RWPE1 (cell line): ENCODE results near the gene HTR1E.
"Not testable (repeated sequence)": the region's sequence is repeated elsewhere in the genome, so short reads cannot be mapped to it uniquely, and the experiment has no call there.

Experiments
- CTCF ChIA-PET: fragments of 350-600 bp; sonication (Branson Sonifier 250); formaldehyde crosslinking; extraction: SDS; loops from one replicate; lab custom pipeline; 2021; lab: Yijun Ruan, JAX
- POLR2A ChIA-PET: fragments of 400-600 bp; formaldehyde crosslinking; extraction: SDS; loops from one replicate; lab custom pipeline; 2020; ENCODE audit warnings: antibody characterized with exemption; ENCODE audit not compliant: low non-redundant PET; lab: Yijun Ruan, JAX
- DNase-seq: peaks from one replicate; pipeline ENCODE4 v3.0.0; 2012; ENCODE audit warnings: low spot score
- H3K27ac ChIP-seq: fragments of 450-650 bp; 2 replicates; pipeline ENCODE4 v1.5.1; 2017
- TF ChIP-seq, protein P1 (sequence below): fragments of 450-650 bp; conservative IDR thresholded peaks from 2 replicates; pipeline ENCODE4 v1.5.1; 2017; ENCODE audit warnings: low read depth, mild to moderate bottlenecking

Gene HTR1E

DNA sequence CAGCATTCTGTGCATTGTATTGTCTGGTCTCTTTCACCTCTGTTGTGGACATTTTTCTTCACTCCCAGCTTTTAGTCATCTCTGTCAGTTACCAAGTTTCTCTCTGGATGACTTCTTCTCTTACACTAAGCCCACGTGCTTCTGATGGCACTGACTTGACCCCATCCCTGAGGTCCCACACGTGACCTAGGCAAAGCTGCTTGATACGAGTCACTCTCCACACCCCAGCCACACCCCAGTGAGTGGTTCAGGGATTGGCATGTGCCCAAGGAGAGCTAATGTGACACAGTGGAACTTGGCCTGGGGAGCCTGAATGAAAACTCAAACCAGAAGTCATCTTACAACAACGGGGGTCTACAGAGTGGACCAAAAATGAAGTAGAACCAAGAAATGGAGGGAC lies 32.2 kb downstream of the HTR1E start:
- H3K27ac ChIP-seq, result no peak overlapping the region
- TF ChIP-seq, protein P1, sequence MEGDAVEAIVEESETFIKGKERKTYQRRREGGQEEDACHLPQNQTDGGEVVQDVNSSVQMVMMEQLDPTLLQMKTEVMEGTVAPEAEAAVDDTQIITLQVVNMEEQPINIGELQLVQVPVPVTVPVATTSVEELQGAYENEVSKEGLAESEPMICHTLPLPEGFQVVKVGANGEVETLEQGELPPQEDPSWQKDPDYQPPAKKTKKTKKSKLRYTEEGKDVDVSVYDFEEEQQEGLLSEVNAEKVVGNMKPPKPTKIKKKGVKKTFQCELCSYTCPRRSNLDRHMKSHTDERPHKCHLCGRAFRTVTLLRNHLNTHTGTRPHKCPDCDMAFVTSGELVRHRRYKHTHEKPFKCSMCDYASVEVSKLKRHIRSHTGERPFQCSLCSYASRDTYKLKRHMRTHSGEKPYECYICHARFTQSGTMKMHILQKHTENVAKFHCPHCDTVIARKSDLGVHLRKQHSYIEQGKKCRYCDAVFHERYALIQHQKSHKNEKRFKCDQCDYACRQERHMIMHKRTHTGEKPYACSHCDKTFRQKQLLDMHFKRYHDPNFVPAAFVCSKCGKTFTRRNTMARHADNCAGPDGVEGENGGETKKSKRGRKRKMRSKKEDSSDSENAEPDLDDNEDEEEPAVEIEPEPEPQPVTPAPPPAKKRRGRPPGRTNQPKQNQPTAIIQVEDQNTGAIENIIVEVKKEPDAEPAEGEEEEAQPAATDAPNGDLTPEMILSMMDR, result no peak
- POLR2A ChIA-PET, result no interaction called here
- DNase-seq, result peak; percentile 60
- CTCF ChIA-PET, result interaction anchor here (0.7 kb wide), 1 partner anchor 22 kb away, joined by 3 read pairs; no protein-coding TSS in a partner anchor

DNA sequence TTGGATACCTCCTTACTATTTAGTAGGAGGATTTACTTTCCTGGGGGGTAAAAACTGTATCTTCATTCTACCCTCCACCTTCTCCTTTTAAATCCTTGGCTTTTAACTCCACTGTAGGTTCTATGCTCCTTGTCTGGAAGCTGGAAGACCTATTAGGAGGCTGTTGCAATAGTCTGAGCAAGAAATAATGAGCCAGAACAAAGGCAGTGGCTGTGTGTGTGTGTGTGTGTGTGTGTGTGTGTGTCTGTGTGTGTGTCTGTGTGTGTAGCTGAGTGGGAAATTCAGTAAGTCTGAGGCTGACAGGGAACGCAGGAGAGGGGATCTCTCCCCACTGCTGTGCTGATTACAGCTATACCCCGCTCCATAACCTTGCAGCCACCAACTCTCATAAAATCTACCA lies 35.8 kb downstream of the HTR1E start:
- ChIA-PET POLR2A (no interaction called here), CTCF (no interaction called here)
- TF ChIP-seq, protein P1, result no peak
- DNase-seq, result no peak
- no peak overlapping the region for H3K27ac ChIP-seq

DNA sequence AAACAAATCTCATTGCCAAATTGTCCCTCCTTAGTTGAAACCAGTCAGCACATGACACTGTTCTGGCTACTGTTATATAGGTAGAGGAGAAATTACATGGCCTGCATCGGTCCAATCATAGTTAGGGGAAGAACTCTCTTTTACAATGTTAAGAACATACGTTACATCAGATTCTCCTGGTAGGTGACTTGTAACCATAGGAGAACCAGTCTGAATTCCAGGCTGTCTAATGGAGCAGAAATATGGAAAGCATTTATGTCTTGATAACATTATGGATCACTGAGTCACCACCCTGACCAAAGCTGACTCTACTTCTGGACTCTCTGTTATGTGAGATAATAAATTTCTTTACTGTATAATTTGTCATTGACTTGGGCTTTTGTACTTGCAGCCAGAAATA lies 40.9 kb downstream of the HTR1E start:
- ChIA-PET POLR2A (no interaction called here), CTCF (no interaction called here)
- TF ChIP-seq, protein P1, result no peak
- DNase-seq, result no peak
- no peak overlapping the region for H3K27ac ChIP-seq

DNA sequence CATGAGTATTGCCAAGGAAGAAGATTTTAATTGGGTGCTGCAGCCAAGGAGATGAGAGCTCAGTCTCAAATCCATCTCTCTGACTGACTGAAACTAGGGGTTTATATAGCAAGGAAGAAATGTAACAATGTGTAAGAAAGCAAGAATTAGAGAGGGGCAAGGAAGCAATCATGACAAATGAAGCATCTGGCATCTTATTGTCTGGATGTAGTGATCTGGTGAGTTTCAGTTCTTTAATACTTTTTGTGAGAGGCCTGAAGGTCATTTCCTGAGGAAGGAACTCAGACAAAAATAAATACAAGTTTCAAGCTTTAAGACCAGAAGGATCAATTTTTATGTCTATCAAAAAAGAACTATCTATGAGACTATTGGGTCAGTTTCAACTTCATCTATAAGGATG lies 64.2 kb downstream of the HTR1E start:
- CTCF ChIA-PET, result no interaction called here
- POLR2A ChIA-PET, result no interaction called here
- TF ChIP-seq, protein P1, result no peak

DNA sequence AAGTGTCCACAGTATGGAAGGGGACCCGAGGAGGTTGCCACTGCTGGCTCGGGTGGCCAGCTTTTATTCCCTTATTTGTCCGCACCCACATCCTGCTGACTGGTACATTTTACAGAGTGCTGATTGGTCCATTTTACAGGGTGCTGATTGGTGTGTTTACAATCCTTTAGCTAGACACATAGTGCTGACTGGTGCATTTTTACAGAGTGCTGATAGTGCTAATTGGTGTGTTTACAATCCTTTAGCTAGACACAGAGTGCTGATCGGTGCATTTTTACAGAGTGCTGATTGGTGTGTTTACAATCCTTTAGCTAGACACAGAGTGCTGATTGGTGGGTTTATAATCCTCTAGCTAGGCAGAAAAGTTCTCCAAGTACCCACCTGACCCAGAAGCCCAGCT lies 65.1 kb downstream of the HTR1E start:
- CTCF ChIA-PET, DNase-seq, H3K27ac ChIP-seq, POLR2A ChIA-PET: not testable (repeated sequence)

More for the DNA sequence above, 64.2 kb downstream of the HTR1E start:
- H3K27ac ChIP-seq, result no peak overlapping the region
- no peak for DNase-seq

DNA sequence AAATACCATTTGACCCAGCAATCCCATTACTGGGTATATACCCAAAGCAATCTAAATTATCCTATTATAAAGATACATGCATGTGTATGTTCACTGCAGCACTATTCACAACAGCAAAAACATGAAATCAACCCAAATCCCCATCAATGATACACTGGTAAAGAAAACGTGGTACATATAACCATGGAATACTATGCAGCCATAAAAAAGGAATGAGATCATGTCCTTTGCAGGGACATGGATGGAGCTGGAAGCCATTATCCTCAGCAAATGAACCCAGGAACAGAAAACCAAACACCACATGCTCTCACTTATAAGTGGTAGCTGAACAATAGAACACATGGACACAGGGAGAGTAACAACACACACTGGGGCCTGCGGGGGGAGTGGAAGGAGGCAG lies 69.2 kb downstream of the HTR1E start:
- CTCF ChIA-PET, DNase-seq, H3K27ac ChIP-seq, POLR2A ChIA-PET: not testable (repeated sequence)

DNA sequence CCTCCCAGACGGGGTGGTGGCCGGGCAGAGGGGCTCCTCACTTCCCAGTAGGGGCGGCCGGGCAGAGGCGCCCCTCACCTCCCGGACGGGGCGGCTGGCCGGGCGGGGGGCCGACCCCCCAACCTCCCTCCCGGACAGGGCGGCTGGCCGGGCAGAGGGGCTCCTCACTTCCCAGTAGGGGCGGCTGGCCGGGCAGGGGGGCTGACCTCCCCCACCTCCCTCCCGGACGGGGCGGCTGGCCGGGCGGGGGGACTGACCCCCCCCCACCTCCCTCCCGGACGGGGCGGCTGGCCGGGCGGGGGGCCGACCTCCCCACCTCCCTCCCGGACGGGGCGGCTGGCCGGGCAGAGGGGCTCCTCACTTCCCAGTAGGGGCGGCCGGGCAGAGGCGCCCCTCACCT lies 72.3 kb downstream of the HTR1E start:
- POLR2A ChIA-PET, H3K27ac ChIP-seq, DNase-seq, CTCF ChIA-PET: not testable (repeated sequence)

DNA sequence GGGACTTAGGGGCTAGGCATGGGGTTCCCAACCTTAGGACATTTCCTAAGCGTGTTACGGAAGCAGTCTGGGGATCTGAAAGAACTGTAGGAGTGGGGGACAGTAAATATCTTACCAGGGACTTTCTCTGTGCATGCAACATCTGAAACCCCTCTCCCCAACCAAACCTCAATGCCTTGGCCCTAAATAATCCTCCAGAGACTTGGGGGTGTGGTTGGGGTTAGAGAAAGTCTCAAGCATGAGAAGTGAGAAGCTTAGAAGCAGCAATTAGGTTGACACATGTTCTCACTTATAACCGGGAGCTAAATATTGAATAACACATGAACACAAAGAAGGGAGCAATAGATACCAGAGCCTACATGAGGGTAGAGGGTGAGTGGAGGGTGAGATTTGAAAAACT lies 74.7 kb downstream of the HTR1E start:
- H3K27ac ChIP-seq, result no peak overlapping the region
- POLR2A ChIA-PET, result no interaction called here
- TF ChIP-seq, protein P1, result no peak
- no peak for DNase-seq
- CTCF ChIA-PET, result no interaction called here
